ENCODE data around the gene TMEM37. TPM values are rescaled to one million over a fixed set of nuclear protein-coding genes. Genes with fewer than 3 reads are reported as not detected.

TMEM37 gene
- total and polyA plus RNA-seq, 9 of the 15 experiments (the other 6 are each of a cell fraction or from before 2014, with no cell fraction given): 0.03 to 0.64 (median 0.31) TPM; not detected in 1

DNA sequence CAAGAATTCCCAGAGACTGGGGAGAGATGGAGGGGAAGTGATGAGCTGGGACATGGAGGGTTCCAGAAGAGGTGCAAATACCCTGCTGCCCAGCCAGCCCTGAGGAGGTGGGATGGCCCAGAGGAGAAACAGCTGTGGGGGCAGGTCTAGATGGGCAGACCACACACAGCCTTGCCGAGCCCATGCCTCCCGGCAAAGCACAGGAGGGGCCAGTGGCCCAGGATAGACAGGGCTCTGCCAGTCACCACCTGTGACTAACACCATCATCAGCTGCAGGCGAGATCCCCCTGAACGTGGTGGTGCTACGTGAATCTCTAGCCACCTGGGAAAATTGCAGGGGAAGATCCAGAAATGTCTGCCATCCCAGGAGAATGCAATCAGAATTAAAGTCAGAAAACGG, 53.2 kb downstream of the TMEM37 start (continued):
- TF ChIP-seq, protein P1, sequence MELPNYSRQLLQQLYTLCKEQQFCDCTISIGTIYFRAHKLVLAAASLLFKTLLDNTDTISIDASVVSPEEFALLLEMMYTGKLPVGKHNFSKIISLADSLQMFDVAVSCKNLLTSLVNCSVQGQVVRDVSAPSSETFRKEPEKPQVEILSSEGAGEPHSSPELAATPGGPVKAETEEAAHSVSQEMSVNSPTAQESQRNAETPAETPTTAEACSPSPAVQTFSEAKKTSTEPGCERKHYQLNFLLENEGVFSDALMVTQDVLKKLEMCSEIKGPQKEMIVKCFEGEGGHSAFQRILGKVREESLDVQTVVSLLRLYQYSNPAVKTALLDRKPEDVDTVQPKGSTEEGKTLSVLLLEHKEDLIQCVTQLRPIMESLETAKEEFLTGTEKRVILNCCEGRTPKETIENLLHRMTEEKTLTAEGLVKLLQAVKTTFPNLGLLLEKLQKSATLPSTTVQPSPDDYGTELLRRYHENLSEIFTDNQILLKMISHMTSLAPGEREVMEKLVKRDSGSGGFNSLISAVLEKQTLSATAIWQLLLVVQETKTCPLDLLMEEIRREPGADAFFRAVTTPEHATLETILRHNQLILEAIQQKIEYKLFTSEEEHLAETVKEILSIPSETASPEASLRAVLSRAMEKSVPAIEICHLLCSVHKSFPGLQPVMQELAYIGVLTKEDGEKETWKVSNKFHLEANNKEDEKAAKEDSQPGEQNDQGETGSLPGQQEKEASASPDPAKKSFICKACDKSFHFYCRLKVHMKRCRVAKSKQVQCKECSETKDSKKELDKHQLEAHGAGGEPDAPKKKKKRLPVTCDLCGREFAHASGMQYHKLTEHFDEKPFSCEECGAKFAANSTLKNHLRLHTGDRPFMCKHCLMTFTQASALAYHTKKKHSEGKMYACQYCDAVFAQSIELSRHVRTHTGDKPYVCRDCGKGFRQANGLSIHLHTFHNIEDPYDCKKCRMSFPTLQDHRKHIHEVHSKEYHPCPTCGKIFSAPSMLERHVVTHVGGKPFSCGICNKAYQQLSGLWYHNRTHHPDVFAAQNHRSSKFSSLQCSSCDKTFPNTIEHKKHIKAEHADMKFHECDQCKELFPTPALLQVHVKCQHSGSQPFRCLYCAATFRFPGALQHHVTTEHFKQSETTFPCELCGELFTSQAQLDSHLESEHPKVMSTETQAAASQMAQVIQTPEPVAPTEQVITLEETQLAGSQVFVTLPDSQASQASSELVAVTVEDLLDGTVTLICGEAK (IDR thresholded peaks at IDR 0.05): no peak
- TF ChIP-seq, protein P1 (CRISPR knock-in tag; IDR thresholded peaks at IDR 0.05): no peak
- TF ChIP-seq RUNX1 (IDR thresholded peaks at IDR 0.05; ENCODE audit: low read depth): no peak
- TF ChIP-seq GATA2 (CRISPR knock-in tag; IDR thresholded peaks at IDR 0.05): no peak
- TF ChIP-seq ZNF778 (CRISPR knock-in tag; IDR thresholded peaks at IDR 0.05): no peak
- no peak for TF ChIP-seq CHCHD3 (CRISPR knock-in tag; IDR thresholded peaks at IDR 0.05)
- TF ChIP-seq IRF2 (CRISPR knock-in tag; IDR thresholded peaks at IDR 0.05): no peak

Measured in K562 (cell line).